ENCODE measurements around the gene TFR2.

Gene TFR2

GRCh38 chr7:100588438-100588837 lies 52.9 kb downstream of the TFR2 start:
- TF ChIP-seq TAF1 (IDR thresholded peaks at IDR 0.05; ENCODE audit: borderline replicate concordance, low read depth, low read length) (no peak), POLR2AphosphoS5 (IDR thresholded peaks at IDR 0.05; ENCODE audit: low read depth, low read length) (no peak), POLR2A (IDR thresholded peaks at IDR 0.05; ENCODE audit: low read depth, low read length) (no peak)
- DNase-seq (ENCODE audit: insufficient read length) (no peak), FAIRE-seq (no peak)

GRCh38 chr7:100586266-100587025 lies 54.9 kb downstream of the TFR2 start, which contains the start of gene FBXO24:
TSS of gene FBXO24 (plus strand) at chr7:100586328. CDS start at chr7:100586626, 298 bp downstream.
- DNase-seq (ENCODE audit: insufficient read length) = peak; percentile 100
- FAIRE-seq = peak; percentile 38
- no peak for TF ChIP-seq TAF1 (IDR thresholded peaks at IDR 0.05; ENCODE audit: borderline replicate concordance, low read depth, low read length)
- TF ChIP-seq POLR2AphosphoS5 (IDR thresholded peaks at IDR 0.05; ENCODE audit: low read depth, low read length) = no peak
- TF ChIP-seq POLR2A (IDR thresholded peaks at IDR 0.05; ENCODE audit: low read depth, low read length) = no peak

- peak; percentile 99 for DNase-seq (ENCODE audit: insufficient read length)
- FAIRE-seq = peak; percentile 100
- TF ChIP-seq POLR2A (IDR thresholded peaks at IDR 0.05; ENCODE audit: low read depth, low read length) = peak; percentile 97
- TF ChIP-seq POLR2AphosphoS5 (IDR thresholded peaks at IDR 0.05; ENCODE audit: low read depth, low read length) = peak; percentile 97
- TF ChIP-seq TAF1 (IDR thresholded peaks at IDR 0.05; ENCODE audit: borderline replicate concordance, low read depth, low read length) = peak; percentile 94
Observed at GRCh38 chr7:100585511-100586265, 55.7 kb downstream of the TFR2 start, which contains the start of gene LRCH4. TSS of gene LRCH4 (minus strand) at chr7:100586129. CDS start at chr7:100586100, 29 bp downstream.

GRCh38 chr7:100584683-100585510 lies 56.5 kb downstream of the TFR2 start:
- FAIRE-seq (peak; percentile 30), DNase-seq (ENCODE audit: insufficient read length) (no peak)
- TF ChIP-seq POLR2A (IDR thresholded peaks at IDR 0.05; ENCODE audit: low read depth, low read length) (no peak), POLR2AphosphoS5 (IDR thresholded peaks at IDR 0.05; ENCODE audit: low read depth, low read length) (no peak)

- peak; percentile 74 for FAIRE-seq
- no peak for DNase-seq (ENCODE audit: insufficient read length)
- TF ChIP-seq POLR2A (IDR thresholded peaks at IDR 0.05; ENCODE audit: low read depth, low read length) = no peak
Observed at GRCh38 chr7:100584054-100584682, 57.2 kb downstream of the TFR2 start.

- FAIRE-seq = peak; percentile 88
- peak; percentile 65 for DNase-seq (ENCODE audit: insufficient read length)
- TF ChIP-seq POLR2AphosphoS5 (IDR thresholded peaks at IDR 0.05; ENCODE audit: low read depth, low read length) = no peak
- TF ChIP-seq POLR2A (IDR thresholded peaks at IDR 0.05; ENCODE audit: low read depth, low read length) = peak; percentile 24; the same call in 1 of the 2 replicates
Observed at GRCh38 chr7:100583132-100584053, 58.0 kb downstream of the TFR2 start.

- no peak for FAIRE-seq
- DNase-seq (ENCODE audit: insufficient read length) = no peak
- TF ChIP-seq POLR2A (IDR thresholded peaks at IDR 0.05; ENCODE audit: low read depth, low read length) (no peak), TAF1 (IDR thresholded peaks at IDR 0.05; ENCODE audit: borderline replicate concordance, low read depth, low read length) (no peak)
Observed at GRCh38 chr7:100582650-100583049, 58.7 kb downstream of the TFR2 start.

- DNase-seq (ENCODE audit: insufficient read length) (no peak), FAIRE-seq (no peak)
- TF ChIP-seq TAF1 (IDR thresholded peaks at IDR 0.05; ENCODE audit: borderline replicate concordance, low read depth, low read length) (no peak), POLR2AphosphoS5 (IDR thresholded peaks at IDR 0.05; ENCODE audit: low read depth, low read length) (no peak), POLR2A (IDR thresholded peaks at IDR 0.05; ENCODE audit: low read depth, low read length) (no peak)
Observed at GRCh38 chr7:100582041-100582579, 59.2 kb downstream of the TFR2 start.

- FAIRE-seq = peak; percentile 74
- no peak for DNase-seq (ENCODE audit: insufficient read length)
- TF ChIP-seq POLR2AphosphoS5 (IDR thresholded peaks at IDR 0.05; ENCODE audit: low read depth, low read length) = no peak
- 0 out of 2 replicates have a peak, but pooled peaks have one; percentile 25 for TF ChIP-seq POLR2A (IDR thresholded peaks at IDR 0.05; ENCODE audit: low read depth, low read length)
- TF ChIP-seq TAF1 (IDR thresholded peaks at IDR 0.05; ENCODE audit: borderline replicate concordance, low read depth, low read length) = no peak
Observed at GRCh38 chr7:100580466-100581283, 60.7 kb downstream of the TFR2 start.
